Subcutaneous adipose tissue (tissue), 4 donors: ENCODE results near the gene RELT. TPM values are rescaled to one million over a fixed set of nuclear protein-coding genes. Genes with fewer than 3 reads are reported as not detected.

Source experiments
- CTCF ChIP-seq: fragments of 450-650 bp; IDR thresholded peaks from one replicate; pipeline ENCODE4 v1.5.1; 2016; ENCODE audit warnings: low read depth, mild to moderate bottlenecking, control low read depth, antibody characterized with exemption, moderate library complexity
- total RNA-seq, 4 donors: library from RNA; depleted of rRNA; stranded (reverse); fragments of >200 nt; gene quantifications; one replicate each; pipeline ENCODE4 v1.1.0, GENCODE V29; 2016

Gene RELT
- total RNA-seq, 4 donors from 2014 or later: 3.1 to 5.1 (median 4.0) TPM

- no peak for TF ChIP-seq CTCF
These were observed 25.1 kb upstream of the RELT start for GRCh38 chr11:73350908-73351636.

GRCh38 chr11:73353422-73353821 lies 22.8 kb upstream of the RELT start:
- TF ChIP-seq CTCF: no peak

- TF ChIP-seq CTCF: no peak
These were observed 21.1 kb upstream of the RELT start for GRCh38 chr11:73355109-73355508.

- TF ChIP-seq CTCF: no peak
These were observed 19.0 kb upstream of the RELT start for GRCh38 chr11:73356979-73357860.

- TF ChIP-seq CTCF: no peak
These were observed 18.1 kb upstream of the RELT start for GRCh38 chr11:73358071-73358470.

GRCh38 chr11:73359341-73359740 lies 16.9 kb upstream of the RELT start:
- no peak for TF ChIP-seq CTCF
